ENCODE measurements around the gene GNB5. TPM values are rescaled to one million over a fixed set of nuclear protein-coding genes. Genes with fewer than 3 reads are reported as not detected.

Gene GNB5
- total and polyA plus RNA-seq, 2 of the 13 experiments (the other 11 are each of a cell fraction or from before 2014, with no cell fraction given) = 13.7 to 14.4 TPM

DNA sequence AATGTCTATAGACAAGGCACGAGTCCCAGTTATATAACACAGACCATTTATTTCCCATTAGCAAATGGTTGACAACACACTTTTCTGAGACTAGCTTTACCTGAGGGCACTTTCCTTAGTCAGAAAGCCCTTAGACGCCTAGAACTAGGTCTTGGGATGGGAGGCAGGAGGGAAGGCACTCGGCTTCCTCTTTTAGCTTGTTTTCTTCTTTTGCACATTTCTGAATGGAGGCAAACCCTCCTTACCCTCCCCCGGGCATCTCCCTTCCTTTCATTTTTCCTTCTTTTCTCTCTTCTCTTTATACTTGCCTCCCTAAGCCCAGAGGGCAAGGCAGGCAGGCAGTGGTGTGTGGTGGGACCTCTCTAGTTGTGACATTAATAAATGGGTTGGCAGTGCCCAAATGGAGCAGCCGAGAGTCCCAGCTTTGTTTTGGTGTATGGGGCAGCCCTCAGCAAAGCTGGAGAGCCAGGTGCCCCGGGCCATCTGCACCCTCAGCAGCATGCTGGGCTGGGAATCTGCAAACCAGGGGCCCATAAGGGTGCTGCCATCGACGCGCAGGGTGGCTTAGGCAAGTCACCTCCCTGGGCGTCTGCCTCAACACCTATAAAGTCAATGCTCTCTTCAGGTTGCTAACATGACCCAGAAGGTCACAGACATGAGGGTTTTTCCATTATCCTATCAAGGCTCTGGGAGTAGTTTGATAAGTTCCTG is 57.5 kb downstream of the GNB5 start:
- Histone ChIP-seq H3K36me3 (replicated peaks in 1 of 2; ENCODE audit: control insufficient read depth in 1 of 2, insufficient read depth in 2 of 2, low read length in 2 of 2) (no peaks in the 10 kb centered on the region), H3K4me3 (replicated peaks in 1 of 3; ENCODE audit: insufficient read depth in 1 of 3, low read depth in 2 of 3, low read length in 3 of 3) (no peak overlapping the region), H3K9ac (ENCODE audit: insufficient read depth, low read depth, low read length) (peak overlapping the region; percentile 36), H3K4me2 (ENCODE audit: low read depth, low read length) (peak overlapping the region; percentile 45), H3K27ac (ENCODE audit: extremely low read length, insufficient read depth, low read length) (peak overlapping the region; percentile 67), H3K9me3 (ENCODE audit: low read length) (no peaks in the 10 kb centered on the region), H3K4me1 (ENCODE audit: insufficient read depth, low read length) (peaks cover 57% of the 10 kb centered on the region), H4K20me1 (ENCODE audit: insufficient read depth, low read length) (no peaks in the 10 kb centered on the region), H2AFZ (ENCODE audit: low read length) (no peak overlapping the region), H3K27me3 (ENCODE audit: control insufficient read depth in 1 of 2, insufficient read depth in 2 of 2, low read length in 2 of 2) (no peaks in the 10 kb centered on the region), H3K79me2 (ENCODE audit: insufficient read depth, low read length) (no peaks in the 10 kb centered on the region)
- ATAC-seq (no peak), FAIRE-seq (no peak), DNase-seq (ENCODE audit: low spot score) (no peak)
- in situ Hi-C loops (cut with HindIII; ENCODE audit: extremely low pct_ligation_motif_present, low pct_unique_long_range_greater_than_20kb) = no loop called here
- ChIA-PET POLR2A (interaction anchor here (0.6 to 1.8 kb wide), 11 partner anchors 16 to 163 kb away, joined by 3 to 9 read pairs (median 3); partner anchors contain the start of gene LEO1), CTCF (ENCODE audit: low intra/inter-chr PET ratio, low total read pairs) (no interaction called here)
- no TSS peak for BruUV-seq (replicated peaks)
- TF ChIP-seq ARNTL (CRISPR knock-in tag; IDR thresholded peaks at IDR 0.05) (no peak), GLI4 (CRISPR knock-in tag; IDR thresholded peaks at IDR 0.05; ENCODE audit: borderline replicate concordance) (no peak), ZNF773 (CRISPR knock-in tag; IDR thresholded peaks at IDR 0.05; ENCODE audit: borderline replicate concordance) (no peak), FOXJ3 (CRISPR knock-in tag; IDR thresholded peaks at IDR 0.05; ENCODE audit: borderline replicate concordance) (no peak), ZNF792 (CRISPR knock-in tag; IDR thresholded peaks at IDR 0.05) (no peak), ISX (CRISPR knock-in tag; conservative IDR thresholded peaks at IDR 0.05) (no peak), ZNF431 (CRISPR knock-in tag; IDR thresholded peaks at IDR 0.05; ENCODE audit: borderline replicate concordance, low read depth) (no peak), ZSCAN21 (CRISPR knock-in tag; IDR thresholded peaks at IDR 0.05; ENCODE audit: borderline replicate concordance) (0 out of 2 replicates have a peak, but pooled peaks have one; percentile 13), ZNF33B (CRISPR knock-in tag; IDR thresholded peaks at IDR 0.05) (0 out of 2 replicates have a peak, but pooled peaks have one; percentile 44), SSRP1 (CRISPR knock-in tag; IDR thresholded peaks at IDR 0.05) (no peak), ZNF883 (CRISPR knock-in tag; IDR thresholded peaks at IDR 0.05; ENCODE audit: not compliant biosample characterization) (peak; percentile 43), ZNF768 (CRISPR knock-in tag; IDR thresholded peaks at IDR 0.05) (peak; percentile 30; the same call in 1 of the 2 replicates), ZNF17 (CRISPR knock-in tag; IDR thresholded peaks at IDR 0.05) (no peak), JUN (CRISPR knock-in tag; IDR thresholded peaks at IDR 0.05) (no peak)
- TF ChIP-seq, protein P1, sequence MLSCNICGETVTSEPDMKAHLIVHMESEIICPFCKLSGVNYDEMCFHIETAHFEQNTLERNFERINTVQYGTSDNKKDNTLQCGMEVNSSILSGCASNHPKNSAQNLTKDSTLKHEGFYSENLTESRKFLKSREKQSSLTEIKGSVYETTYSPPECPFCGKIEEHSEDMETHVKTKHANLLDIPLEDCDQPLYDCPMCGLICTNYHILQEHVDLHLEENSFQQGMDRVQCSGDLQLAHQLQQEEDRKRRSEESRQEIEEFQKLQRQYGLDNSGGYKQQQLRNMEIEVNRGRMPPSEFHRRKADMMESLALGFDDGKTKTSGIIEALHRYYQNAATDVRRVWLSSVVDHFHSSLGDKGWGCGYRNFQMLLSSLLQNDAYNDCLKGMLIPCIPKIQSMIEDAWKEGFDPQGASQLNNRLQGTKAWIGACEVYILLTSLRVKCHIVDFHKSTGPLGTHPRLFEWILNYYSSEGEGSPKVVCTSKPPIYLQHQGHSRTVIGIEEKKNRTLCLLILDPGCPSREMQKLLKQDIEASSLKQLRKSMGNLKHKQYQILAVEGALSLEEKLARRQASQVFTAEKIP (CRISPR knock-in tag; IDR thresholded peaks at IDR 0.05; ENCODE audit: borderline replicate concordance) = no peak
- TF ChIP-seq, protein P2, sequence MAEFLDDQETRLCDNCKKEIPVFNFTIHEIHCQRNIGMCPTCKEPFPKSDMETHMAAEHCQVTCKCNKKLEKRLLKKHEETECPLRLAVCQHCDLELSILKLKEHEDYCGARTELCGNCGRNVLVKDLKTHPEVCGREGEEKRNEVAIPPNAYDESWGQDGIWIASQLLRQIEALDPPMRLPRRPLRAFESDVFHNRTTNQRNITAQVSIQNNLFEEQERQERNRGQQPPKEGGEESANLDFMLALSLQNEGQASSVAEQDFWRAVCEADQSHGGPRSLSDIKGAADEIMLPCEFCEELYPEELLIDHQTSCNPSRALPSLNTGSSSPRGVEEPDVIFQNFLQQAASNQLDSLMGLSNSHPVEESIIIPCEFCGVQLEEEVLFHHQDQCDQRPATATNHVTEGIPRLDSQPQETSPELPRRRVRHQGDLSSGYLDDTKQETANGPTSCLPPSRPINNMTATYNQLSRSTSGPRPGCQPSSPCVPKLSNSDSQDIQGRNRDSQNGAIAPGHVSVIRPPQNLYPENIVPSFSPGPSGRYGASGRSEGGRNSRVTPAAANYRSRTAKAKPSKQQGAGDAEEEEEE (CRISPR knock-in tag; IDR thresholded peaks at IDR 0.05; ENCODE audit: borderline replicate concordance) = no peak
- TF ChIP-seq, protein P3, sequence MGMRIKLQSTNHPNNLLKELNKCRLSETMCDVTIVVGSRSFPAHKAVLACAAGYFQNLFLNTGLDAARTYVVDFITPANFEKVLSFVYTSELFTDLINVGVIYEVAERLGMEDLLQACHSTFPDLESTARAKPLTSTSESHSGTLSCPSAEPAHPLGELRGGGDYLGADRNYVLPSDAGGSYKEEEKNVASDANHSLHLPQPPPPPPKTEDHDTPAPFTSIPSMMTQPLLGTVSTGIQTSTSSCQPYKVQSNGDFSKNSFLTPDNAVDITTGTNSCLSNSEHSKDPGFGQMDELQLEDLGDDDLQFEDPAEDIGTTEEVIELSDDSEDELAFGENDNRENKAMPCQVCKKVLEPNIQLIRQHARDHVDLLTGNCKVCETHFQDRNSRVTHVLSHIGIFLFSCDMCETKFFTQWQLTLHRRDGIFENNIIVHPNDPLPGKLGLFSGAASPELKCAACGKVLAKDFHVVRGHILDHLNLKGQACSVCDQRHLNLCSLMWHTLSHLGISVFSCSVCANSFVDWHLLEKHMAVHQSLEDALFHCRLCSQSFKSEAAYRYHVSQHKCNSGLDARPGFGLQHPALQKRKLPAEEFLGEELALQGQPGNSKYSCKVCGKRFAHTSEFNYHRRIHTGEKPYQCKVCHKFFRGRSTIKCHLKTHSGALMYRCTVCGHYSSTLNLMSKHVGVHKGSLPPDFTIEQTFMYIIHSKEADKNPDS (CRISPR knock-in tag; IDR thresholded peaks at IDR 0.05) = no peak
- TF ChIP-seq, protein P4, sequence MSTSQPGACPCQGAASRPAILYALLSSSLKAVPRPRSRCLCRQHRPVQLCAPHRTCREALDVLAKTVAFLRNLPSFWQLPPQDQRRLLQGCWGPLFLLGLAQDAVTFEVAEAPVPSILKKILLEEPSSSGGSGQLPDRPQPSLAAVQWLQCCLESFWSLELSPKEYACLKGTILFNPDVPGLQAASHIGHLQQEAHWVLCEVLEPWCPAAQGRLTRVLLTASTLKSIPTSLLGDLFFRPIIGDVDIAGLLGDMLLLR (CRISPR knock-in tag; IDR thresholded peaks at IDR 0.05) = no peak
- WGBS (ENCODE audit: low lambda C conversion rate) = 96% methylated on average over 5 of the region's 10 CpGs
- intact Hi-C loops (cut with micrococcal nuclease; ENCODE audit: unreplicated experiment) = loop anchor here (1.0 to 10.0 kb wide), 3 partner anchors 17 to 349 kb away; no protein-coding TSS in a partner anchor

Data from HepG2 (cell line).